ENCODE measurements around the gene STEAP3. TPM values are rescaled to one million over a fixed set of nuclear protein-coding genes. Genes with fewer than 3 reads are reported as not detected.
A peak's percentile ranks its signal among the peaks of the same experiment; 100 is the strongest.

STEAP3 gene
- polyA plus RNA-seq, 3 donors = 1.3 to 1.8 (median 1.5) TPM

GRCh38 chr2:119290859-119291587 is 67.4 kb downstream of the STEAP3 start:
- peak in 2 of 3 donors; percentile 18 to 66 for DNase-seq (ENCODE audit: low read depth in 3 of 3, low spot score in 2 of 3)

DNA sequence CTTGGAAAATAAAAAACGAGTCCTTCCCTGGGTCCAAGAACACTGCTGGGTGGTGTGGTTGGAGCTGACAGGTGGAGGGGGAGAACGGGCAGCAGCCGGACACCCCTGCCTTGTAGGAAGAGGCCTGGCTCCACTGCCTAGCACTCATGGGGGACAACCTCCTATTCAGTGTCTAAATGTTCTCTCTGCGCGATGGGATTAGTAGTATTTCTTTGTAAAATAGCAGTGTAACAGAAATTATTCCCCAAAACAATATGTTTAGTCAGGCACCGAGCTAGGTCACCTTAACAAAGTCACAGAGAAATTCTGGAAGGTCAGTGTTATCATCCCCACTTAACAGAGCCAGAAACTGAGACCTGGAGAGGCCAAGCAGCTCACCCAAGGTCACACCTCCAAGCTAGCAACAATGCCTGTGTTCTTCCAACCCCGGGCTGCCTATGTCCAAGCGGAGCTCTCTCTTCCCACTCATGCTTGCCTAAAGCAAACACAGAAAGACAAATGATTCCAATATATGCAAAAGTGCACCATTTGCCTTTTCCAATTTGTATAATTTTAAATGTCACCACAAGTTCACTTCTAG is 68.0 kb downstream of the STEAP3 start:
- no peak for DNase-seq (ENCODE audit: low read depth in 3 of 3, low spot score in 2 of 3)

DNA sequence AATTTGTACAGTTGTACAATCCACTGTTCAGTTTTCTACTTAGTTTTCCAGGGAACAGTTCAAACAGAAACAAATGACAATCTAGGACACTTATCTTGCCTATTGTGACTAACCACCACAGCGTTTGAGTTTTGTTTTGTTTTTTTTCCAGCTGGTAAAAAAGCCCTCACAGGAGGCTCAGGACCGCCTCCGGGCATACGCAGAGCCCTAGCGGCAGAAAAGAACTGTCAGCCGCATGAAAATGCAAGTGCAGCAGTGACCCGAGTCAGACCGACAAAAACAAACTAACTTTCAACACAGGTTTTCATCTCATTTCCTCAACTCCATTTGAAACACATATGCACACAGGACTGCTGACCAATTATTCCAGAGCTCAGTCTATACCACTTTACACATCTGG is 68.6 kb downstream of the STEAP3 start:
- DNase-seq (ENCODE audit: low read depth in 3 of 3, low spot score in 2 of 3) = no peak

- DNase-seq (ENCODE audit: low read depth in 3 of 3, low spot score in 2 of 3) = no peak
Measured at GRCh38 chr2:119293254-119293653, 69.6 kb downstream of the STEAP3 start.

GRCh38 chr2:119293900-119294299 is 70.3 kb downstream of the STEAP3 start:
- no peak for DNase-seq (ENCODE audit: low read depth in 3 of 3, low spot score in 2 of 3)

DNA sequence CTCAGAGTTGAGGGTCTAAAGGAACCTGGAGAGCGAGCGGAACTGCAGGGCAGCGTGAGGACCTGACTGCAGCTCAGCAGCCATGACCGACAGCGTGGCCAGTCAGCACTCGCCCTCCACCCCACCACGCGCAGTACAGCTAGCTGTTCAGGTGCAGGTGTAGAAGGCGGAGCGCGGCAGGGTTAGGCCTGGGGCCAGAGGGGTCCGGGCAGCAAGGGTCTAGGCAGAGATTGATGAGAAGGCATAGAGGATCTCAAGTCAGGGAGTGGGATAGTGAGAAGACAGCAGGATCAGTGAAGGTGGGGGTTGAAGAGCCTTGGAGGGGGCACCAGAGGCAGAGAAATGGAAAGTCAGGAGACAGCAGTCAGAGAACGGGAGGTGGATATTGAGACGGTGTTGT is 71.0 kb downstream of the STEAP3 start:
- DNase-seq (ENCODE audit: low read depth in 3 of 3, low spot score in 2 of 3) = no peak

DNA sequence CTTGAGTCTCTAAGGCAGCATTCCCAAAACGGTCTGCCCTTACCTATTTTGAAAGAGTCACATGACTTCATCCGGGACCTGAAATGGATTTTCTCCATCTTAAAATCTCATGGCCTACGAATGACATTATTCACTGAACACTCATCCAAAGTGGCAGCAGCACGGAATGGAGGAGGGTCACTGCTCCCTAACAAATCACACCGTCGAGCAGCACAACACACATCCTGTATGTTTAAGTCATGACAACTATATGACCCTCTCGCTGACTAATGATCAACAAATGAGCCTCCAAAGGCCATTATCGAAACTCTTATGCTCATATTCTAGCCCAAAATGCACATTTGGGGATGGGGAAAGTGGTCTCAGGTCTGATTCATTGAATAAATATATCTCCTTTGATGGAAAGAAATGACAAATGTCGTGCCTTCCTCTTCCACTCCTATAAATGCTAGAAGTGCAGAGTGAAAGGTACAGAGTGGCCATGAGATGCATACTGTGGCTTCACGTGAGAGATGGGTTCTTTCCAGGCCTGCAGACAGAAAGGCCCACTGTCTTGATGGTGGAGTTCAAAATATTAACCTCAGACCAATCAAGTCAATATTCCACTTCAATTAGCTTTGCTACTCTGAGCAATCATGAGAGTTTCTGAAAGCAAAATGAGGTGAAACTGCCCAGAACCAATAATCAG is 72.2 kb downstream of the STEAP3 start:
- DNase-seq (ENCODE audit: low read depth in 3 of 3, low spot score in 2 of 3) = no peak

GRCh38 chr2:119301413-119301812 is 77.8 kb downstream of the STEAP3 start:
- no peak for DNase-seq (ENCODE audit: low read depth in 3 of 3, low spot score in 2 of 3)

DNA sequence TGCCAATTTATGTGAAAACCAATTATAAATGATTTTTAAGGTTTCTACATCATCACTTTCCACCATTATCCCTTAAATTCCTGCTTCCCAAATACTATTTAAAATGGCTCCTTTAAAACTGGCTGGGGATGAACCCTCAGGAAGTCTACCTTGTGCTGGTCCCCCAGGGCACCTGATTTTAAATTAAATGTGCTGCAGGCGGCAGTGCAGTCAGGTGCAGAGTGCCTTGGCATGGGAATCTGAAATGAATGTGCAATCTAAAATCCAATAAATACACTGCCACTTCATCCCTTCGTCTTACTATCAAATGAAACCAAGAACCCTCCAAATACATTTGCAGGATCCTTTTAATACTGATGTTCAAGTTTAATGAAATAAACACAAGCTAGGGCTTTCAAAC is 81.2 kb downstream of the STEAP3 start:
- no peak for DNase-seq (ENCODE audit: low read depth in 3 of 3, low spot score in 2 of 3)

GRCh38 chr2:119305497-119306195 is 82.0 kb downstream of the STEAP3 start:
- DNase-seq (ENCODE audit: low read depth in 3 of 3, low spot score in 2 of 3) = no peak

DNA sequence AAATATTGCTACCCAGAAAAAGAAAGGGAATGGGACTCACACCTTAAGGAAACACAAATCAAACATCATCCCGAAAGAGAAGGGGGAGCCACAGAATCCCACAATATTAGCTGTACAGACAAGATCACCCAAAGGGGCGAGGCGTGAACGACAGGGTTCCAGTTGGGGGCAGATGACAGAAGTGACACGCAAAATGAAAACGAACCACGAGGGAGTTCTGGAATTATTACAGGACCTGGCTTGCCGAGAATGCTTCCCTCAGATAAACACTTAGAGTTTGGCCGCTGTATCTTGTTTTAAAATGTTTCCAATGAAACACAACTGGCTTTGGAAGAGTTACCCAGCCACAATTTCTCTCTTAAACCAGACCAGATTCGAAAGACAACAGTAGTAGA is 82.6 kb downstream of the STEAP3 start:
- DNase-seq (ENCODE audit: low read depth in 3 of 3, low spot score in 2 of 3) = no peak

GRCh38 chr2:119307419-119308140 is 83.9 kb downstream of the STEAP3 start:
- no peak for DNase-seq (ENCODE audit: low read depth in 3 of 3, low spot score in 2 of 3)

DNA sequence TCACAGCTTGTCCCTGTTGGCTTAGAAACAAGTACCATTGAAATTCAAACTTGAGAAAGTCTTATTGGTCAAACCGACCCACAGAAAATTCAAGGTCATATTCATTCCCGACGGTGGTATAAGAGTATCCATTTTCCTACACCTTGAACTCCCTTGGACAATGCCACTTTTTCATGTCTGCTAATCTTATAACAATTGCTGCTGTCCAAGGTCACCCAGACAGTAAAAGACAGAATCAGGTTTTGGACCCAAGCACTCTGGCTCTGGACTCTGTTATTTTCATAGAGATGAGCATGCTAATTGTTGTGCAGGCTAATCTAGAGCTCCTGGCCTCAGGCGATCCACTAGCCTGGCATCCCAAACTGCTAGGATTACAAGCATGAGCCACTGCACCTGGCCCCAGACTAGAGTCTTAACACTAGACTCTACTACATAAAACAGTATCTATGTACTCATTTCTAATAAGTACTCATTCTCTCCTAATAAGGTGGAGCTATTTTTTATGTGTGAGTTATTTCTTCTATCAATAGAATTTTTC is 85.2 kb downstream of the STEAP3 start:
- no peak for DNase-seq (ENCODE audit: low read depth in 3 of 3, low spot score in 2 of 3)

DNA sequence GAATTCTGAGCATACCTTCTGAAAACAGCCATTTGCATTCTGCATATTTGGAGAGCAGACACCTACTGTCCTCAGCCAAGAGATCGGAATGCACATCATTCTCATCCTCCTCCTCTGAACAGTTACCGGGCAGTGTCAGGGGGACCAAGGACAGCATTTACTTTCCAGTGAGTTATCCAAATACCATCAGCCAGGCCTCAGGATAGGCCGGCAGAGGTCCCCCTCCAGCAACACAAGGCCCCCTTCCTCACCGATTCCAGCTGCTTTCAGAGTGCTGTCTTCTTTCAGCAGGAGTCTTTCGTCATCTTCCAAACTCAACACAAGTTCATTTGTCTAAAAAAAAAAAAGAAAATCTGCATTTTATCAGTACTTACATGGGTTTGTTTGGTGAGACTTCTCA is 87.7 kb downstream of the STEAP3 start:
- DNase-seq (ENCODE audit: low read depth in 3 of 3, low spot score in 2 of 3) = no peak

DNA sequence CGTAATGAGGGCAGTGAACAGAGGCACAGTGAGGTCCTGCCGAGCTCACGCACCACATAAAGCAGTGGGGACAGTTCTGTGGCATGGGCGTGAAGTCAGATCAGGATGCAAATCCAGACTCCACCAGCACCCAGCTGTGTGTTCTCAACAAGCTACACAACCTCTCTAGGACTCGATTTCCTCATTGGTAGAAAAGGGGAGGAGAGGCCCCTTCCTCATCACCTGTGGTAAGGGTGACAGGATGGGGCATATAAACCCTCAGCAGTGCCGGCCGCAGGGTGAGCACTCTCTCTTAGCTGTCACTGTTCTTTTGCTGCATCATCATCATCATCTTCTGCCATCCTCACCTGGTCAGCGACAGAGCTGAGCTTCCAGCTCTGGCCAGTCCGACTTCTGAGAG is 88.2 kb downstream of the STEAP3 start:
- DNase-seq (ENCODE audit: low read depth in 3 of 3, low spot score in 2 of 3) = no peak

Other genes with a start within 250 kb of the STEAP3 start
- gene C1QL2, start 65.1 kb upstream of the STEAP3 start, polyA plus RNA-seq (ENCODE audit: insufficient read length in 3 of 3) = not detected
- gene C2orf76, start 143.0 kb downstream of the STEAP3 start, polyA plus RNA-seq (ENCODE audit: insufficient read length in 3 of 3) = 10 to 100 TPM; 24.4 to 27.4 (median 27.3) TPM
- 100 to 1,000 TPM; 252 to 308 (median 290) TPM for gene DBI, start 143.1 kb downstream of the STEAP3 start, polyA plus RNA-seq (ENCODE audit: insufficient read length in 3 of 3)
- 10 to 100 TPM; 45.0 to 59.8 (median 56.4) TPM for gene TMEM37, start 208.0 kb downstream of the STEAP3 start, polyA plus RNA-seq (ENCODE audit: insufficient read length in 3 of 3)

All from right renal cortex interstitium (tissue), 3 donors.